Endodermal cell (in vitro differentiated cells): ENCODE data around the gene OCA2. TPM values are rescaled to one million over a fixed set of nuclear protein-coding genes. Genes with fewer than 3 reads are reported as not detected.

Experiments used
- DNase-seq: peaks from one replicate; pipeline ENCODE4 v3.0.0-alpha.2; 2017
- H3K27ac ChIP-seq: 2 replicates; pipeline ENCODE4 v1.5.1; 2013; ENCODE audit warnings: mild to moderate bottlenecking, low read depth, low read length, moderate library complexity
- H3K27me3 ChIP-seq: 2 replicates; pipeline ENCODE4 v1.6.1; 2013; ENCODE audit warnings: mild to moderate bottlenecking, low read length, moderate library complexity; ENCODE audit not compliant: insufficient read depth, control insufficient read depth, poor library complexity, severe bottlenecking
- H3K36me3 ChIP-seq: 2 replicates; pipeline ENCODE4 v1.7.0; 2013; ENCODE audit warnings: mild to moderate bottlenecking, low read length, moderate library complexity; ENCODE audit not compliant: control insufficient read depth, insufficient read depth
- H3K4me1 ChIP-seq: one replicate; pipeline ENCODE4 v1.7.0; 2013; ENCODE audit warnings: low read length; ENCODE audit not compliant: control insufficient read depth, insufficient read depth
- H3K4me3 ChIP-seq: 2 replicates; pipeline ENCODE4 v1.5.1; 2013; ENCODE audit warnings: mild to moderate bottlenecking, low read length, moderate library complexity
- H3K9ac ChIP-seq: 2 replicates; pipeline ENCODE4 v1.6.1; 2013; ENCODE audit warnings: mild to moderate bottlenecking, low read length, moderate library complexity; ENCODE audit not compliant: poor library complexity, severe bottlenecking; ENCODE audit errors: extremely low read depth
- H3K9me3 ChIP-seq: 2 replicates; pipeline ENCODE4 v1.6.1; 2013; ENCODE audit warnings: mild to moderate bottlenecking, low read length, moderate library complexity; ENCODE audit not compliant: control insufficient read depth
- H3K27ac Mint-ChIP-seq: 2 replicates; pipeline ENCODE4 v1.8.0; 2020; ENCODE audit warnings: mixed read lengths
- H3K27me3 Mint-ChIP-seq: 2 replicates; pipeline ENCODE4 v1.8.0; 2021; ENCODE audit warnings: mild to moderate bottlenecking, mixed read lengths; ENCODE audit not compliant: insufficient read depth
- H3K36me3 Mint-ChIP-seq: 2 replicates; pipeline ENCODE4 v1.8.0; 2020; ENCODE audit warnings: low read depth, mixed read lengths
- H3K4me1 Mint-ChIP-seq: 2 replicates; pipeline ENCODE4 v1.8.0; 2020; ENCODE audit warnings: mixed read lengths
- H3K4me3 Mint-ChIP-seq: 2 replicates; pipeline ENCODE4 v1.8.0; 2020; ENCODE audit warnings: mild to moderate bottlenecking, moderate library complexity, mixed read lengths
- H3K9me3 Mint-ChIP-seq: 2 replicates; pipeline ENCODE4 v1.8.0; 2020; ENCODE audit warnings: mild to moderate bottlenecking, mixed read lengths
- CTCF ChIP-seq: fragments of 200-600 bp; sonication (generic); conservative IDR thresholded peaks from 2 replicates; pipeline ENCODE4 v1.5.0; 2021; ENCODE audit warnings: antibody characterized with exemption, mild to moderate bottlenecking
- WGBS, 2 experiments: methylation state at CpG; one replicate each; pipeline versions ENCODE4 v1.1.5 to v1.1.7; 2013; ENCODE audit warnings: missing lambda C conversion rate in 2 of 2, mixed read lengths in 1 of 2; ENCODE audit not compliant: insufficient coverage in 1 of 2, insufficient read length in 1 of 2; 5-methylcytosine and 5-hydroxymethylcytosine counted together
- total RNA-seq, 2 donors: library from RNA; stranded (reverse); fragmentation: NEBNext Ultra II Directional in 1 of 2; extraction: Animal tissue kit (Norgen Biotek cat#: 25700) in 1 of 2; gene quantifications; 2 replicates in 1 of 2; 3 replicates in 1 of 2; pipeline ENCODE4 v1.2.1, GENCODE V29; 2021

Gene OCA2
- total RNA-seq, 2 donors from 2014 or later = 0.29 to 0.84 TPM

GRCh38 chr15:27884726-27885125, 214.4 kb downstream of the OCA2 start:
- H3K36me3 Mint-ChIP-seq = no peaks in the 10 kb centered on the region
- Histone ChIP-seq H3K9ac (no peak overlapping the region), H3K27ac (no peak overlapping the region), H3K9me3 (peaks cover 9% of the 10 kb centered on the region), H3K4me3 (no peak overlapping the region), H3K4me1 (no peaks in the 10 kb centered on the region), H3K36me3 (no peaks in the 10 kb centered on the region), H3K27me3 (no peaks in the 10 kb centered on the region)
- DNase-seq = no peak
- WGBS, 2 experiments = 87 to 94% methylated on average over 4 of the region's 4 CpGs
- H3K27me3 Mint-ChIP-seq = no peaks in the 10 kb centered on the region
- H3K27ac Mint-ChIP-seq = no peak overlapping the region
- H3K9me3 Mint-ChIP-seq = peaks cover 31% of the 10 kb centered on the region
- H3K4me1 Mint-ChIP-seq = no peaks in the 10 kb centered on the region
- TF ChIP-seq CTCF = no peak
- H3K4me3 Mint-ChIP-seq = no peak overlapping the region

GRCh38 chr15:27878841-27879240, 220.3 kb downstream of the OCA2 start:
- Mint-ChIP-seq H3K27ac (no peak overlapping the region), H3K36me3 (no peaks in the 10 kb centered on the region), H3K27me3 (no peaks in the 10 kb centered on the region), H3K4me1 (no peaks in the 10 kb centered on the region), H3K9me3 (peaks cover 7% of the 10 kb centered on the region), H3K4me3 (no peak overlapping the region)
- Histone ChIP-seq H3K36me3 (no peaks in the 10 kb centered on the region), H3K4me1 (no peaks in the 10 kb centered on the region), H3K27me3 (no peaks in the 10 kb centered on the region), H3K9me3 (no peaks in the 10 kb centered on the region), H3K4me3 (no peak overlapping the region), H3K27ac (no peak overlapping the region), H3K9ac (no peak overlapping the region)
- DNase-seq = no peak
- WGBS, 2 experiments = 87 to 90% methylated on average over 2 to 4 of the region's 5 CpGs
- TF ChIP-seq CTCF = no peak

- H3K27me3 ChIP-seq = no peaks in the 10 kb centered on the region
- TF ChIP-seq CTCF = no peak
- no peaks in the 10 kb centered on the region for H3K4me1 Mint-ChIP-seq
- no peaks in the 10 kb centered on the region for H3K36me3 ChIP-seq
- DNase-seq = no peak
- no peak overlapping the region for H3K4me3 ChIP-seq
- H3K9ac ChIP-seq = no peak overlapping the region
- H3K27ac ChIP-seq = no peak overlapping the region
- H3K4me1 ChIP-seq = no peaks in the 10 kb centered on the region
- no peaks in the 10 kb centered on the region for H3K27me3 Mint-ChIP-seq
- H3K4me3 Mint-ChIP-seq = no peak overlapping the region
- H3K9me3 ChIP-seq = no peaks in the 10 kb centered on the region
- no peaks in the 10 kb centered on the region for H3K9me3 Mint-ChIP-seq
- H3K27ac Mint-ChIP-seq = no peak overlapping the region
- H3K36me3 Mint-ChIP-seq = no peaks in the 10 kb centered on the region
Measured at GRCh38 chr15:27873828-27874227, 225.3 kb downstream of the OCA2 start.
